ENCODE results near the gene MSI1.
"Not testable (repeated sequence)": the region's sequence is repeated elsewhere in the genome, so short reads cannot be mapped to it uniquely, and the experiment has no call there.

MSI1 gene

DNA sequence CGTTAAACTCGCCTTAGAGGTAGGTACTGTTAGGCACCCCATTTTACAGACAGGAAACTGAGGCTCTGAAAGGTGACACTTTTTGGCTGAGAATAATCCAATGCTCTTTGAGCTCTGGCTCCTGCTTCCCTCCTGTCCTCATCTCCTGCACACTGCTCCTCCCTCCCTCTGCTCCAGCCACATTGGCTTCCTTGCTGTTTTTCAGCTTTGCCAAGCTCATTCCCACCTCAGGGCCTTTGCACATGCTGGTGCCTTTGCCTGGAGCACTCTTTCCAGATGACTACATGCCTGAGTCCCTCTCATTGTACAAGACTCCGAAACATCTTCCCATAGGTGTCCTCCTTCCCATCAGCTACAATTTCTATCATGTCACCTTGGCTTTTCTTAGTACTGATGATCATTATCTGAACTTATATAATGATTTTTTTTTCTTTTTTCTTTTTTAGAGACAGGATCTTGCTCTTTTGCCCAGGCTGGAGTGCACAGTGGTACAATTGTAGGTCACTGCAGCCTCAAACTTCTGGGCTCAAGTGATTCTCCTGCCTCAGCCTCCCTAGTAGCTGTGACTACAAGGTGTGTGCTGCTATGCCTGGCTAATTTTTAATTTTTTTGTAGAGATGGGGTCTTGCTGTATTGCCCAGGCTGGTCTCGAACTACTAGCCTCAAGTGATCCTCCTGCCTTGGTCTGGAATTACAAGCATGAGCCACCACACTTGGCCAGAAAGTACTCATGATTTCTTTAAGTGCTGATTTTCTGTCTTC, 15.2 kb downstream of the MSI1 start:
- no peak for DNase-seq

- DNase-seq = no peak
These were observed 15.8 kb downstream of the MSI1 start for GRCh38 chr12:120353136-120353535.

DNA sequence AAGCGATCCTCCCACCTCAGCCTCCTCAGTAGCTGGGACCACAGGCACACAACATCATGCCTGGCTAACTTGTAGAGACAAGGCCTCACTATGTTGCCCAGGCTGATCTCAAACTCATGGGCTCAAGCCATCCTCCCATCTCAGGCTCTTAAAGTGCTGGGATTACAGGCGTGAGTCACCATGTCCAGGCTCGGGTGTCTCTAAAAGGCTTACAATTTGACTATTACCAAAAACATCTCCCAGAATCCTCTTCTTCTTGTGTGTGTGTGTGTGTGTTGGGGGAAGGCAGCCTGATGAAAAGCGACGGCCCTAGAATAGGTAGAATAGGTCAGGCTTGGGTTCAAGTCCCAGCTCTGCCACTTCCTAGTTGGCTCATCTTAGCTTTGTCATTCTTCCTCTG, 16.8 kb downstream of the MSI1 start:
- DNase-seq = no peak

GRCh38 chr12:120350576-120351350, 18.2 kb downstream of the MSI1 start:
- DNase-seq = no peak

DNA sequence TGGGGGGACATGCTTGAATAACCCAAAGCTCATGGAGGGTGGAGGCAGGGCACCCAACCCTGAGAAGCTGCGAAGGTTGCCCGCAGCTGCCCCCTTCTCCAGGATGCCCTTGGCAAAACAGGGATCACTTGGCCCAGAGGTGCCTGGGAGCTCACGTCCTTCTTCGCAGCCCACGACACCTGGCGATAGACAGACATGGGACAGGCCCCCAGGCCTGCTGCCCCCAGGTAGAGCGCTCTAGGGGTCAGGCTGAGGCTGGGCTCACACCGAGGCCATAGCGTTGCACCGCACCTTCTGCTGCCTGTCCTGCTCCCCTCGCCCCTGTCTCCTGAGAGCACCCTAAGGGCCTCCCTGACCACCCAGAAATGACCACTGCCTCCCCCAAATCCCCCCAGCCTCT, 21.2 kb downstream of the MSI1 start:
- no peak for DNase-seq

- DNase-seq = no peak
These were observed 22.3 kb downstream of the MSI1 start for GRCh38 chr12:120346681-120347080.

GRCh38 chr12:120346031-120346430, 22.9 kb downstream of the MSI1 start:
- no peak for DNase-seq

GRCh38 chr12:120343692-120344091, 25.3 kb downstream of the MSI1 start:
- DNase-seq = no peak

DNA sequence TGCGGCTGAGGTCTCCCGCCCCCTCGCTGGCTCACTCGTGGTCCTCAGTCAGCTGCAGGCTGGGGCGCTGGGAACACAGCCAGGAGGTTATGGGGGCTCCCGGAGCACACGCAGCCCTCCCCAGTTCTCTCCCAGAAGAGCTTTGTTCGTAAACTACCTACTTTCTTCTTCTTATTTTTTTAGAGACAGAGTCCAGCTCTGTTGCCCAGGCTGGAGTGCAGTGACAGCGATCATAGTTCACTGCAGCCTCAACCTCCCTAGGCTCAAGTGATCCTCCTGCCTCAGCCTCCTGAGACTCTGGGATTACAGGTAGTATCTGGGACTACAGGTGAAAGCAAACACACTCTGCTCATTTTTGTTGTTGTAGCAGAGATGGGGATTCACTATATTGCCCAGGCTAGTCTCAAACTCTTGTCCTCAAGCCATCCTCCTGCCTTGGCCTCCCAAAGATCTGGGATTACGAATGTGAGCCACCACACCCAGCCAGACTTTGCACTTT, 25.9 kb downstream of the MSI1 start:
- DNase-seq = no peak

DNA sequence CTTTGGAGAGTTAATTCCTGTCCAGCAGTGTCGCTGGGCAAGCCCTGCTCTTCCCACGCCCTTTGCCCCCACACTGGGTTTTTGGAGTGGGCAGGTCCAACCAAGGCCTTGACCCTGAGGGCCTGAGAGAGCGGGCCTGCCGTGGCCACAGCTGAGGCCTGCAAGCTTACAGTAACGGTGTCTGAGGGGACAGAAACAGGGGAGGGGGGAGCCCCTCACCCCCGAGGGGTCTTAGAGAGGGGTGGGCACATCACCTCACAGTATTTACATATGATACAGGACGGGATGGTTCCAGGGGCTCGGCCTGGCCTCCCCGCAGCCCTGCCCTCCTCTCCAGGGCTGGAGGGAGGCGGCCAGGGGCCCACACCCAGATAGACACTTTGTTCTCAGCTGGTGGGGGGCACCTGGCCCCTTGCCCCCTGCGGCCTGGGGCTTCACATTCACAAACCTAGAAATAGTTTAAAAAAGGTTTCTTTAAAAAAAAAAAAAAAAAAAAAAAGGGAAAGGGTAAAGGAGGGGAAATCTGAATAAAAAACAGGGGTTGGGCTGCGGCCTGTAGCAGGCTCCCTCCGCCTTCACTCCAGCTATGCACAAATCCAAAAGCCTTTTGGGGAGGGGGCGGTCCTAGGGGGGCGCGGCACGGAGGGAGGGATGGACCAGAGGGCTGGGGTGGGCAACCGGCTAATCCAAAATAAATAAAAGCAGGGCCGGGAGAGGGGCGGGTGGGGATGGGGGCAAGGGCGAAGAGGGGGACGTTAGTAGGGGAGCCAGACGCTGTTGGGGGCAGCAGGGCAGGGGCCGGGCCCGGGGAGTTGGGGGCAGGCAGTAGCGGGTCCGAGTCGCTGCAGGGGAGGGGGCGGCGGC, 26.6 kb downstream of the MSI1 start:
- DNase-seq = no peak

GRCh38 chr12:120339256-120339655, 29.7 kb downstream of the MSI1 start:
- no peak for DNase-seq

- DNase-seq = no peak
These were observed 31.2 kb downstream of the MSI1 start for GRCh38 chr12:120337730-120338129.

- not testable (repeated sequence) for DNase-seq
These were observed 32.6 kb downstream of the MSI1 start for GRCh38 chr12:120336392-120336791.

- DNase-seq = peak; percentile 66
These were observed 33.5 kb downstream of the MSI1 start for GRCh38 chr12:120335447-120335846.

DNA sequence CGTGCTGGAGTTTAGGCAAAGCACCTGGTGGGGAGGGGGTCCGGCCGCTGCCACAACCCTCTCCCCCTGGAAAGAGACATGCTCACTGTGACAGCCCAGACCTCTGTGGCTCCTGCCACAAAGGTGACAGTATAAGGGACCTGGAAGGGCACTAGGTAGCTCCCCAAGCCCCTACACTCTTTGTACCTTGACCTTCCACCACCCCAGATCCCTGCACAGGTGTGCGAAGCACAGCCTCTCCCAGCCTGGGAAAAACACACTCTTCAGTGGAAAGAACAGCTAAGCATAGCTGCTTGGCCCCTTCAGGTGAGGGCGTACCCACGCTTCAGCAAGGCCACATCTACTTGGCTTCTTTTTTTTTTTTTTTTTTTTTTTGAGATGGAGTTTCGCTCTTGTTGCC, 36.4 kb downstream of the MSI1 start:
- DNase-seq = no peak

DNA sequence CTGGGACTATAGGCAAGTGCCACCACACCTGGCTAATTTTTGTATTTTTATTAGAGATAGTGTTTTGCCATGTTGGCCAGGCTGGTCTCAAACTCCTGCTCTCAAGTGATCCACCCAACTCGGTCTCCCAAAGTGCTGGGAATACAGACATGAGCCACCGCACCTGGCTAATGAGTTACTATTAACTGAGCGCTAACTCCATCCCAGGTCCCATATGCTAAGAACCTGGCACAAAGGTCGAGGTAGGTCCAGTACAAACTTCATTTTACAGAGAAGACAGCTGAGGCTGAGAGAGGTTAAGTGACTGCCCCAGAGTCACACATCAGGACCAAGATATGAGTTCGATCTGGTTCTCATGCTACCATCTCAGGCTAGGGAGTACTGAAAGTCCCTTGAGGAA, 36.9 kb downstream of the MSI1 start:
- no peak for DNase-seq

GRCh38 chr12:120331390-120331789, 37.6 kb downstream of the MSI1 start:
- DNase-seq = no peak

GRCh38 chr12:120328228-120328627, 40.7 kb downstream of the MSI1 start:
- no peak for DNase-seq

DNA sequence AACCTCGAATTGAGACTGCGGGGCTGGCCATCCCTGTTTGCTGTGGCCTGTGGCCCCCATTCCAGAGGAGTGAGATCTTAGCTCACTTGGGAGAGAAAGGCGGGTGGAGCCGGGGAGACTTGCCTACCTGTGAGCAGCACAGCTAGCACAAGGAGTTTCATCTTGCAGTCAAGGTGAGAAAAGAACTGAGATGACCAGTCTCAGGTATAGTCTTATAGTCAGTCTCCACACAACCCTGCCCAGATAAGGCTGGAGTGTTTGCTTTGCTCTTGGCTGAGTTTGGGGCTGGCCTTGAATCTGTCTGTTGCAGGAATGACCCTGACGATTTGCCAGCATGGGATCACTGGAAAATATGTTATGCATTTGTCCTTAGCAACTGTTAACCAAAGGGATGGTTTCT, 41.4 kb downstream of the MSI1 start, which contains the start of gene PLA2G1B:
TSS of gene PLA2G1B (minus strand) at position 187 of the 400 bp plus-strand sequence. CDS start at position 161, 26 bp downstream.
- DNase-seq = no peak

DNA sequence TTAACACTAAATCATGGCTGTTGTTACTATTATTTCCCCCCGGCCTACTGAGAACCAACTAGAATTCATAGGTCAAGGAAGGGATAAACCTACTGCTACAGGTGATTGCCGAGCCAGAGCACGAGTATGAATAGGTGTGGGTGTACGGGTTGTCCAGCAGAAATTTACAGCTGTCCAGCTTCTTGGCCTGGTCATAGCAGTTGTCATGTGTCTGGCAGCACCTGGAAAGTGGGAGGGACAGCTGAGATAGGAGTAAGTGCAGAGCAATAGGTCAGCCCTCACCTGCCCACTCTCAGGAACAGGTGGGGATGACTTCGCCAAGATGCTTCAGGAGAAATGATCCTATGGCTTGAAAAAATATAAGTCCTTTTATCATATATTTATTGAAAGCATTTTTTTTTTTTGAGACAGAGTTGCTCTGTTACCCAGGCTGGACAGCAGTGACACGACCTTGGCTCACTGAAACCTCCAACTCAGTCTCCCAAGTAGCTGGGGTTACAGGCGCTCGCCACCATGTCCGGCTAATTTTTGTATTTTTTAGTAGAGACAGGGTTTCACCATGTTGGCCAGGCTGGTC, 44.0 kb downstream of the MSI1 start:
- no peak for DNase-seq

DNA sequence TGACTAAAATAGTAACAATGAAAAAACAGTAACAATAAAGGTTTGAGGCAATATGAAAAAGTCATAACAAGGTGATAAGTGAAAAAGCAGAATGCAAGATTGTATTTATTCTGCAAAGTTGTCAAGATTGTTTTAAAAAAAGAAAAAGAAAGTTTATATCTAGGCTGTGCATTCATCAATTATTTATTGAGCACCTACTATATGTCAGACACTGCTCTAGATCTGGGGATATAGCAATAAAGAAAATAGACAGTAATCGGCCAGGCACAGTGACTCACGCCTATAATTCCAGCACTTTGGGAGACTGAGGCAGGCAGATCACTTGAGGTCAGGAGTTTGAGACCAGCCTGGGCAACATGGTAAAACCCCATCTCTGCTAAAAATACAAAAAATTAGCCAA, 45.2 kb downstream of the MSI1 start:
- DNase-seq = no peak

GRCh38 chr12:120321382-120322202, 47.4 kb downstream of the MSI1 start:
- DNase-seq = no peak

All from activated CD8-positive, alpha-beta memory T cell treated with anti-CD3 and anti-CD28 coated beads, Interleukin-2, amount 50 U/mL, for 48 hours (primary cell).